Measurements from ENCODE around the gene MATN4.

MATN4 gene

GRCh38 chr20:45257711-45258110 is 50.4 kb downstream of the MATN4 start:
- H3K9ac ChIP-seq (ENCODE audit: low read length), result no peak overlapping the region
- no peaks in the 10 kb centered on the region for H3K9me2 ChIP-seq (ENCODE audit: low read depth, low read length)
- H3K9me3 ChIP-seq (ENCODE audit: low read length), result no peaks in the 10 kb centered on the region
- H3K27ac ChIP-seq (ENCODE audit: low read depth, low read length, poor library complexity, severe bottlenecking), result no peak overlapping the region
- no peak overlapping the region for H3K4me3 ChIP-seq (ENCODE audit: low read depth, low read length, poor library complexity, severe bottlenecking)
- H3K36me3 ChIP-seq (ENCODE audit: insufficient read depth, low read length), result no peaks in the 10 kb centered on the region
- no peaks in the 10 kb centered on the region for H3F3A ChIP-seq (ENCODE audit: insufficient read depth, low read length)
- 0 out of 2 replicates have a peak, but pooled peaks cover 2% of the 10 kb centered on the region for H3K27me3 ChIP-seq (ENCODE audit: insufficient read depth, low read length)
- H3K79me2 ChIP-seq (ENCODE audit: insufficient read depth, low read length), result no peaks in the 10 kb centered on the region
- H2AFZ ChIP-seq (ENCODE audit: low read length), result no peak overlapping the region
- H4K20me1 ChIP-seq (ENCODE audit: insufficient read depth, low read length), result no peaks in the 10 kb centered on the region
- TF ChIP-seq CTCF (IDR thresholded peaks at IDR 0.05; ENCODE audit: low read length), result no peak
- no peaks in the 10 kb centered on the region for H3K4me1 ChIP-seq (ENCODE audit: insufficient read depth, low read length, severe bottlenecking)
- H3K4me2 ChIP-seq (ENCODE audit: low read length), result no peak overlapping the region

GRCh38 chr20:45257161-45257560 is 50.9 kb downstream of the MATN4 start:
- Histone ChIP-seq H3K27me3 (ENCODE audit: insufficient read depth, low read length) (0 out of 2 replicates have a peak, but pooled peaks cover 2% of the 10 kb centered on the region), H3K4me1 (ENCODE audit: insufficient read depth, low read length, severe bottlenecking) (no peaks in the 10 kb centered on the region), H3K4me3 (ENCODE audit: low read depth, low read length, poor library complexity, severe bottlenecking) (no peak overlapping the region), H3K36me3 (ENCODE audit: insufficient read depth, low read length) (no peaks in the 10 kb centered on the region), H3K27ac (ENCODE audit: low read depth, low read length, poor library complexity, severe bottlenecking) (no peak overlapping the region), H3K9me3 (ENCODE audit: low read length) (no peaks in the 10 kb centered on the region), H3F3A (ENCODE audit: insufficient read depth, low read length) (no peaks in the 10 kb centered on the region), H2AFZ (ENCODE audit: low read length) (no peak overlapping the region), H3K9ac (ENCODE audit: low read length) (no peak overlapping the region), H3K4me2 (ENCODE audit: low read length) (no peak overlapping the region), H3K9me2 (ENCODE audit: low read depth, low read length) (no peaks in the 10 kb centered on the region), H3K79me2 (ENCODE audit: insufficient read depth, low read length) (no peaks in the 10 kb centered on the region), H4K20me1 (ENCODE audit: insufficient read depth, low read length) (no peaks in the 10 kb centered on the region)
- TF ChIP-seq EZH2 (IDR thresholded peaks at IDR 0.05; ENCODE audit: borderline replicate concordance, low read length), result no peak

- H3K4me1 ChIP-seq (ENCODE audit: insufficient read depth, low read length, severe bottlenecking), result no peaks in the 10 kb centered on the region
- no peaks in the 10 kb centered on the region for H3K9me2 ChIP-seq (ENCODE audit: low read depth, low read length)
- no peaks in the 10 kb centered on the region for H3K79me2 ChIP-seq (ENCODE audit: insufficient read depth, low read length)
- H3K4me2 ChIP-seq (ENCODE audit: low read length), result no peak within 1 kb of the TSS
- no peaks in the 10 kb centered on the region for H3K9me3 ChIP-seq (ENCODE audit: low read length)
- H3K36me3 ChIP-seq (ENCODE audit: insufficient read depth, low read length), result no peaks in the 10 kb centered on the region
- H3K4me3 ChIP-seq (ENCODE audit: low read depth, low read length, poor library complexity, severe bottlenecking), result no peak within 1 kb of the TSS
- no peak within 1 kb of the TSS for H3K9ac ChIP-seq (ENCODE audit: low read length)
- no peaks in the 10 kb centered on the region for H4K20me1 ChIP-seq (ENCODE audit: insufficient read depth, low read length)
- 0 out of 2 replicates have a peak, but pooled peaks cover 2% of the 10 kb centered on the region for H3K27me3 ChIP-seq (ENCODE audit: insufficient read depth, low read length)
- no peak within 1 kb of the TSS for H2AFZ ChIP-seq (ENCODE audit: low read length)
- H3F3A ChIP-seq (ENCODE audit: insufficient read depth, low read length), result no peaks in the 10 kb centered on the region
- TF ChIP-seq EZH2 (IDR thresholded peaks at IDR 0.05; ENCODE audit: borderline replicate concordance, low read length) (no peak), CTCF (IDR thresholded peaks at IDR 0.05; ENCODE audit: low read length) (no peak)
- no peak within 1 kb of the TSS for H3K27ac ChIP-seq (ENCODE audit: low read depth, low read length, poor library complexity, severe bottlenecking)
Observed at GRCh38 chr20:45254383-45255262, 53.5 kb downstream of the MATN4 start, which contains the start of gene SLPI. SLPI (minus strand) TSS chr20:45254564; CDS start chr20:45254543, 21 bp downstream.
